ENCODE measurements around the gene TMEM132A.
A peak's percentile ranks its signal among the peaks of the same experiment; 100 is the strongest.

TMEM132A gene

GRCh38 chr11:60910281-60910687 lies 14.0 kb upstream of the TMEM132A start:
- peaks cover 12% of the 10 kb centered on the region for H3K4me1 ChIP-seq (ENCODE audit: control insufficient read depth, insufficient read depth, low read length)
- H3K9ac ChIP-seq (ENCODE audit: low read length): no peak overlapping the region
- H3K36me3 ChIP-seq (ENCODE audit: control insufficient read depth, insufficient read depth, low read length): no peaks in the 10 kb centered on the region
- no peak overlapping the region for H3K4me3 ChIP-seq (ENCODE audit: low read length)
- no peaks in the 10 kb centered on the region for H3K9me3 ChIP-seq (ENCODE audit: control insufficient read depth, low read length)
- H3K27me3 ChIP-seq (ENCODE audit: control insufficient read depth, insufficient read depth, low read length): no peaks in the 10 kb centered on the region

GRCh38 chr11:60910711-60911380 lies 13.4 kb upstream of the TMEM132A start:
- H3K4me1 ChIP-seq (ENCODE audit: control insufficient read depth, insufficient read depth, low read length): peaks cover 16% of the 10 kb centered on the region
- no peaks in the 10 kb centered on the region for H3K36me3 ChIP-seq (ENCODE audit: control insufficient read depth, insufficient read depth, low read length)
- no peak overlapping the region for H3K4me3 ChIP-seq (ENCODE audit: low read length)
- no peaks in the 10 kb centered on the region for H3K9me3 ChIP-seq (ENCODE audit: control insufficient read depth, low read length)
- no peak overlapping the region for H3K9ac ChIP-seq (ENCODE audit: low read length)
- no peaks in the 10 kb centered on the region for H3K27me3 ChIP-seq (ENCODE audit: control insufficient read depth, insufficient read depth, low read length)

GRCh38 chr11:60912223-60912850 lies 11.9 kb upstream of the TMEM132A start:
- Histone ChIP-seq H3K9ac (ENCODE audit: low read length) (no peak overlapping the region), H3K4me1 (ENCODE audit: control insufficient read depth, insufficient read depth, low read length) (peaks cover 15% of the 10 kb centered on the region), H3K4me3 (ENCODE audit: low read length) (no peak overlapping the region)

GRCh38 chr11:60912851-60913528 lies 11.3 kb upstream of the TMEM132A start:
- no peaks in the 10 kb centered on the region for H3K9me3 ChIP-seq (ENCODE audit: control insufficient read depth, low read length)
- no peaks in the 10 kb centered on the region for H3K27me3 ChIP-seq (ENCODE audit: control insufficient read depth, insufficient read depth, low read length)
- no peaks in the 10 kb centered on the region for H3K36me3 ChIP-seq (ENCODE audit: control insufficient read depth, insufficient read depth, low read length)
- H3K4me1 ChIP-seq (ENCODE audit: control insufficient read depth, insufficient read depth, low read length): peaks cover 15% of the 10 kb centered on the region
- peak overlapping the region; percentile 82 for H3K9ac ChIP-seq (ENCODE audit: low read length)
- peak overlapping the region; percentile 93 for H3K4me3 ChIP-seq (ENCODE audit: low read length)

More at GRCh38 chr11:60912223-60912850, 11.9 kb upstream of the TMEM132A start:
- H3K9me3 ChIP-seq (ENCODE audit: control insufficient read depth, low read length): no peaks in the 10 kb centered on the region
- no peaks in the 10 kb centered on the region for H3K27me3 ChIP-seq (ENCODE audit: control insufficient read depth, insufficient read depth, low read length)
- no peaks in the 10 kb centered on the region for H3K36me3 ChIP-seq (ENCODE audit: control insufficient read depth, insufficient read depth, low read length)

GRCh38 chr11:60913793-60914632 lies 10.2 kb upstream of the TMEM132A start, which contains the start of gene TMEM109:
Gene TMEM109 (plus strand): TSS chr11:60914158. CDS start chr11:60919694, 5,536 bp downstream.
- Histone ChIP-seq H3K27me3 (ENCODE audit: control insufficient read depth, insufficient read depth, low read length) (no peaks in the 10 kb centered on the region), H3K36me3 (ENCODE audit: control insufficient read depth, insufficient read depth, low read length) (no peaks in the 10 kb centered on the region), H3K9ac (ENCODE audit: low read length) (peak within 1 kb of the TSS; percentile 82), H3K9me3 (ENCODE audit: control insufficient read depth, low read length) (no peaks in the 10 kb centered on the region), H3K4me1 (ENCODE audit: control insufficient read depth, insufficient read depth, low read length) (peaks cover 15% of the 10 kb centered on the region), H3K4me3 (ENCODE audit: low read length) (peak within 1 kb of the TSS; percentile 93)

GRCh38 chr11:60914633-60915247 lies 9.5 kb upstream of the TMEM132A start:
- H3K4me3 ChIP-seq (ENCODE audit: low read length): peak overlapping the region; percentile 93
- no peaks in the 10 kb centered on the region for H3K9me3 ChIP-seq (ENCODE audit: control insufficient read depth, low read length)
- H3K4me1 ChIP-seq (ENCODE audit: control insufficient read depth, insufficient read depth, low read length): peaks cover 15% of the 10 kb centered on the region
- no peaks in the 10 kb centered on the region for H3K36me3 ChIP-seq (ENCODE audit: control insufficient read depth, insufficient read depth, low read length)
- no peaks in the 10 kb centered on the region for H3K27me3 ChIP-seq (ENCODE audit: control insufficient read depth, insufficient read depth, low read length)
- peak overlapping the region; percentile 82 for H3K9ac ChIP-seq (ENCODE audit: low read length)

- Histone ChIP-seq H3K27me3 (ENCODE audit: control insufficient read depth, insufficient read depth, low read length) (no peaks in the 10 kb centered on the region), H3K36me3 (ENCODE audit: control insufficient read depth, insufficient read depth, low read length) (no peaks in the 10 kb centered on the region), H3K9me3 (ENCODE audit: control insufficient read depth, low read length) (no peaks in the 10 kb centered on the region), H3K4me1 (ENCODE audit: control insufficient read depth, insufficient read depth, low read length) (peaks cover 15% of the 10 kb centered on the region), H3K9ac (ENCODE audit: low read length) (peak overlapping the region; percentile 82), H3K4me3 (ENCODE audit: low read length) (peak overlapping the region; percentile 93)
Measured at GRCh38 chr11:60915248-60915914, 8.9 kb upstream of the TMEM132A start.

- Histone ChIP-seq H3K36me3 (ENCODE audit: control insufficient read depth, insufficient read depth, low read length) (no peaks in the 10 kb centered on the region), H3K9me3 (ENCODE audit: control insufficient read depth, low read length) (no peaks in the 10 kb centered on the region), H3K9ac (ENCODE audit: low read length) (no peak overlapping the region), H3K4me3 (ENCODE audit: low read length) (no peak overlapping the region), H3K27me3 (ENCODE audit: control insufficient read depth, insufficient read depth, low read length) (no peaks in the 10 kb centered on the region), H3K4me1 (ENCODE audit: control insufficient read depth, insufficient read depth, low read length) (peaks cover 15% of the 10 kb centered on the region)
Measured at GRCh38 chr11:60916669-60917206, 7.5 kb upstream of the TMEM132A start.

- no peaks in the 10 kb centered on the region for H3K9me3 ChIP-seq (ENCODE audit: control insufficient read depth, low read length)
- peaks cover 3% of the 10 kb centered on the region for H3K36me3 ChIP-seq (ENCODE audit: control insufficient read depth, insufficient read depth, low read length)
- H3K4me3 ChIP-seq (ENCODE audit: low read length): no peak overlapping the region
- H3K4me1 ChIP-seq (ENCODE audit: control insufficient read depth, insufficient read depth, low read length): peaks cover 15% of the 10 kb centered on the region
- no peaks in the 10 kb centered on the region for H3K27me3 ChIP-seq (ENCODE audit: control insufficient read depth, insufficient read depth, low read length)
- no peak overlapping the region for H3K9ac ChIP-seq (ENCODE audit: low read length)
Measured at GRCh38 chr11:60917267-60917666, 7.0 kb upstream of the TMEM132A start.

- Histone ChIP-seq H3K27me3 (ENCODE audit: control insufficient read depth, insufficient read depth, low read length) (no peaks in the 10 kb centered on the region), H3K4me3 (ENCODE audit: low read length) (no peak overlapping the region), H3K9ac (ENCODE audit: low read length) (no peak overlapping the region), H3K36me3 (ENCODE audit: control insufficient read depth, insufficient read depth, low read length) (peaks cover 7% of the 10 kb centered on the region), H3K9me3 (ENCODE audit: control insufficient read depth, low read length) (no peaks in the 10 kb centered on the region), H3K4me1 (ENCODE audit: control insufficient read depth, insufficient read depth, low read length) (peaks cover 11% of the 10 kb centered on the region)
Measured at GRCh38 chr11:60918251-60918938, 5.9 kb upstream of the TMEM132A start.

Measured in mucosa of stomach (tissue), 1 donor.